GM10266 (cell line): ENCODE data around the gene HRH4.

Source experiments
- DNase-seq: peaks from one replicate; pipeline ENCODE4 v3.0.0; 2012; ENCODE audit errors: extremely low spot score
- CTCF ChIP-seq: IDR thresholded peaks from 2 replicates; pipeline ENCODE4 v1.5.1; 2012; ENCODE audit warnings: mild to moderate bottlenecking, low read depth; ENCODE audit not compliant: control insufficient read depth, insufficient read depth; ENCODE audit errors: missing control alignments

HRH4 gene

DNA sequence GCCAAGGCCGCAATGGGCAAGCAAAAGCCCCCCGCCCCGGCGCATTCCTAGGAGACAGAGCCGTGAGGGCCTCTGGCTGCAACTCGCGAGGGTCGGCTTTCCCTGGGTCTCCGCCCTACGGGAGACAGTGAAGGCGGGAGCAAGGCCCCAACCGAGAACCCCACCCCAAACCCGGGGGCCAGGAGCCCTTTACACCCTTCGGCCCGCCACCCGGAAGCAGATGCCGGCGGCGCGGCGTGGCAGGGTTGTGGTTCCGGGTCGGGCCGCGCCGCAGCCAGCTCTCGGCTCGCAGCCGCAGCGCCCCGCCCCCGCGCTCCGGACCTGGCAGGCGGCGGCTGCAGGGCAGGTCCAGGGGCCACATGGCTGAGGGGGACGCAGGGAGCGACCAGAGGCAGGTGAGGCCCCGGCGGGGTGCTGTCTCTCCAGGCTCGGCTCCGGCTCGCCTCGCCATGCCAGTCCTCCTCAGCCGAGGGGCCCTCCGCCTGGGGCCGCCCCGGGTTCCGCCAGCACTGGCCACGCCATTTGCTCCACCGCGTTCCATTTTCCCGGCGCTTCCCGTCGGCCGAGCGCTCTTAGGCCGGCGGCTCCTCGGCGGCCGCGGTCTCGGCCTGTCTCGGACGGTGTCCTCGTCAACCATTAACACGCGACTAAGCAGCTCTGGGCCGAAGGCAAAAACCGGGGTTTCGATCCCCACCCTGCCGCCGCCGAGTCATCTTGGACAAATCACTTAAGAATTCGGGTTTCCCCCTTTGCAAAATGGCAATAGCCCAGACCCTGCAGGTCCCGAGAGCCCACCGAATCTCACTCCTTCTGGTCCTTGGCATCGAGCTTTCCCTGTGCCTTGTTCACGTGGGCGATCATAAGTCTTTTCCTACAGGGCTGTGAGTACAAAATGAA, 33.8 kb upstream of the HRH4 start, which contains the start of gene IMPACT:
Gene IMPACT (plus strand): TSS at position 273 of the 897 bp plus-strand sequence. CDS start 87 bp downstream, at position 360.
- DNase-seq: peak; percentile 75
- TF ChIP-seq CTCF: no peak

DNA sequence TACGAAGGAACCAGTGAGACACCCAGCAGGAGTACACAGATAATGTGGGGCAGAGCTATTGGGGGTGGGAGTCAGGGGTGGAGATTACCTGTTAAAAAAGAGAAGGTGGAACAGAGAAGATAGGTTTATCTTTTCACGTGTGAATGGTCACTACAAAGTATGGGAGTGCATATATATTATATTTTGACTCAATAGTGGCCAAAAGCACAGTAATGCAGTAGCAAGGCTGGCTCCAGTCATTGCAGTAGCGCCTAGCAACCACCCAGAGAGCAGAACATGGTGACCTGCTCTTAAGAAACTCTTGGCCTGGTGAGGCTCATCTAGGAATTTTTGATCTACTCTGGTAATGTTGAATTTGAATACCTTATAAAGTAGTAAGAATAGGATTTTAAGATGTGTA, 33.0 kb upstream of the HRH4 start:
- no peak for TF ChIP-seq CTCF
- no peak for DNase-seq

- DNase-seq: no peak
- TF ChIP-seq CTCF: no peak
These were observed 31.7 kb upstream of the HRH4 start for GRCh38 chr18:24428709-24429108.

GRCh38 chr18:24429188-24429587, 31.2 kb upstream of the HRH4 start:
- TF ChIP-seq CTCF: no peak
- no peak for DNase-seq

GRCh38 chr18:24432618-24433017, 27.8 kb upstream of the HRH4 start:
- DNase-seq: no peak
- TF ChIP-seq CTCF: no peak

- no peak for DNase-seq
- TF ChIP-seq CTCF: no peak
These were observed 23.5 kb upstream of the HRH4 start for GRCh38 chr18:24436939-24437338.

- no peak for TF ChIP-seq CTCF
- no peak for DNase-seq
These were observed 16.6 kb upstream of the HRH4 start for GRCh38 chr18:24443870-24444269.
